EL (cell line): ENCODE results near the gene C1orf226.

Source experiments
- DNase-seq: peaks from one replicate; pipeline ENCODE4 v3.0.0-alpha.2; 2016

The C1orf226 gene

DNA sequence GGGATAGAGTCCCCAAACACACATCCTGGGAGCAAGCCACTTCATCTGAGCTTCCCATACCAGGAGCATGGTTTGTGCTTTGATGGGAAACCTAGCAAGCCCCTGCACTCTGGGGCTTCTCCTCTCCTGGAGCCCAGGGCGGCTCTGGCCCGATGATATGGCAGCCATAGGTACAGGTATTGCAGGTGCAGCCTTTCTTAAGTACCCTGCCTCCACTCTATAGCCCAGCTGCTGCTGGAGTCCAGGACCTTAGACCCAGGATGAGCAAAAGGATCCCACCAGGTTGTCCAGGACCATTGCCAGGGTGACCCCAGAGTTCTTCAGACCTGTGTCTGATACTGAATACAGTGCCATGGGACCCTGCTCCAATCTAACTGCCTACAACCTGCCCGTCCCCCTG lies 4.2 kb downstream of the C1orf226 start:
- no peak for DNase-seq

DNA sequence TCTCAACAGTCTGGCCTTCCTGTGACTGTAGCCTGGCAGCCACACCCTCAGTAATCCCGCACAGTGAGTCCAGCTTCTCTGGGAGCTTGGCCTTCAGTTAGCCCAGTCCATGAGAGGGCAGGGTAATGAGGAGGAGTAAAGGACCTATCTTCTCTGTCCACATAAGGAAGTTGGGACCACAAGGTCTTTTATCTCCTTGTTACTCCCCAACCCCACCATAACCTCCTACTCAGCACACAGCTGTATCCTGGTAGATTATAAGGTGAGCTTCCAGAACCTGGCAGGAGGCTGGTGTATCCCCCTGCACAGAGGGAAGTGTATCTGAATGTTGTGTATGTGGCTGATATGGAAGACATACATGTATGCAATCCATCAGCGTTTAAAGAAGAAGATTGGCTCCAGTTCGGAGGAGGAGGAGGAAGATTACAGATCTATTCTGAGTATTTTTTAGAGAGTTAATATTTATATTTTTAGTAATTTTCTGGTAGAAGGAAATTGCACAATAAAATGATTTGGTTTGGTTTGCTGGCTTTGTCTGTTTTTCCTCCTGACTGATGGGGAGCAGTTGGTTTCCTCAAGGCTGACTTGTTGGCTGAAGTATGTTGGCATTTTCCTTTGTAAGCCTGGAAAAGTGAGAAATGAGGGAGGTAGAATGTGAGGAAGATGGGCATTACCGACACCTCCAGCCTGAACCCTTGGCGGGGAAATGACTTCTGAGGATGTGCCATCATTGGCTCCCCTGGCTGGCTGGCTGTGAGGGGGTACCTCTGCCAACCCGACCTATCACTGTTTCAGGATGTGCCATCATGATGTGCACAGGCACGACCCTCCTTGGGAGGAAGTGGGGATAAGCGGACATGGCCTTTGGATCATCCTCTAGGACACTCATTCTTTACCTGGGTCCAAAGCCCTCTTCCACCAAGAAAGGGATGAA lies 5.0 kb downstream of the C1orf226 start:
- DNase-seq, result no peak

DNA sequence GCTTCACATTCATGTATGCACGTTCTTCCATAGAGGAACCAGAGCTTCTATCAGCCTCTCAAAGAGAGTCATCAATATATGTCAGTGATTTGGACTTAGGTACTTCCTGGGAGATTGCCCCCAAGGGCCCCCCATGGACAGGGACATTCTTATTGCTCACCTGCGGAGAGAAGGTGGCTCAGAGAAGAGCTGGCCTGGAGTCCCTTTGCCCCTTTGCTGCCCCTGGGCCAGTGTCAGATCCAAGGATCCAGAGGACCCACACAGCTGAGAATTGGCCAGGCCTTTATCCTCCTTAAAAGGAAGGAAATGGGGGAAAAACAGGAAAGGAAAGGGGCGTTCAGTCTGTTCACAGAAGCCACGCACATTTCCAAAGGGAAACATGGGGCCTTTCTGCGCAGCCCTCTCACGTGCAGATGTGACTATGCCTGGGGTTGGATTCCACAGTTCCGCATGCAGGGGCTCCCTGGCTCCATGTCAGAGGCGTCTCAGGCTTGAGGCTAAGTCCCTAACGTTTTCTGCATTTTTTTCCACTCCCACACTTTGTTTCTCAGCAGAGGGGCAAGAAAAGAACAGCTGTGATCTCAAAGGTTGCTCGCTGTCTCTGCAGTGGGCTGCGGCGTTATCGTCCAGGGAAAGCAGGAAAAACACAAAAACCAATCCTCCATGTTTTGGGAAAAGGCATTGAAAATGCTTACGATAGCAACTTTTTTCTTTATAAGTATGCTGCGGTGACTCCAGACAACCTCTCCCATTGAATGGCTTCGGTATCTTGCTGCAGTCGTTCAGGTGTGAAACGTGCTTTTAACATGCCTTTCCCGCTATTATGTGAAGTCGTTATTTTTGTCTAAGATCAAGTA lies 5.9 kb downstream of the C1orf226 start:
- no peak for DNase-seq

DNA sequence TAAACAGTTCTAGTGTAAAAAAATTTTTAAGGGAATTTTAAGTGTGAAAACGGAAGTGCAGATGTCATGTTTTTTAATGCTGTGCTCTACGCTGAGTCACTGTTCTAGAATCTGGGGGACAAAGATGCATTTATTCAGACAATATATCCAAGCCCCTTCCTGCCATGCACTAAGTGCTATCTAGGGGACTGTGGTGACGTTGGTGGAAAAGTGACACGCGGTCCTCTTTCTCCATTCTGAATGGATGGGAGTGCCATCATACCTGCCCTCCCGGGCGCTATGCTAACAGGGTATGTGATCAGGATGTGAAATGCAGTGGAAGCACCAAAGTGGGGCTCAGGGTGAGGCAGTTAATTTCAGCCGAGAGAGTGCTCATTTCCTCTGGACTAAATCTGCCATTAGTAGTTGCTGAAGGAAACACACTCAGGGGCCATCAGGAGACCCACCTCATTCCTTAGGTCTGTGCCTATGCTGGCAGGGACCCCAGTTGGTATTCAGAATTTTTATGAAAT lies 6.6 kb downstream of the C1orf226 start:
- DNase-seq, result no peak

DNA sequence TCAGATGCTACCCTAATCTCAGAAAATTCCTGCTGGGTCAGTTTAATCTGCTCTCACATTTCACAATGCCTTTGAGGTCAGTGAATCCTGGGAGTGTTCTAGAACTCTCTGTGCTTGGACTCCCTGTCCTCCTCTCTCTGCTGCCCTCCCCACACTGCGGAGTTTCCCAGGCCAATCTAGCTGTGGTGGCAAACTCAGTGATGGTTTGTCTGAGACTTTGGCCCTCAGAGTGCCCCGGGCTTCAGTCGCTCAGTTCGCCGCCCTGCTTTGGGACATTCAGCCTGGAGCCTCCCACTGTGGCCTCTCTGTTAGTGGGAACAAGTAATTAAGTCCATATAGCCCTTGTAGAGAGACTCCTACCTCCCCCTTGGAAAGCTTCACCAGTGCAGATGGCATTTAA lies 7.1 kb downstream of the C1orf226 start:
- no peak for DNase-seq

DNA sequence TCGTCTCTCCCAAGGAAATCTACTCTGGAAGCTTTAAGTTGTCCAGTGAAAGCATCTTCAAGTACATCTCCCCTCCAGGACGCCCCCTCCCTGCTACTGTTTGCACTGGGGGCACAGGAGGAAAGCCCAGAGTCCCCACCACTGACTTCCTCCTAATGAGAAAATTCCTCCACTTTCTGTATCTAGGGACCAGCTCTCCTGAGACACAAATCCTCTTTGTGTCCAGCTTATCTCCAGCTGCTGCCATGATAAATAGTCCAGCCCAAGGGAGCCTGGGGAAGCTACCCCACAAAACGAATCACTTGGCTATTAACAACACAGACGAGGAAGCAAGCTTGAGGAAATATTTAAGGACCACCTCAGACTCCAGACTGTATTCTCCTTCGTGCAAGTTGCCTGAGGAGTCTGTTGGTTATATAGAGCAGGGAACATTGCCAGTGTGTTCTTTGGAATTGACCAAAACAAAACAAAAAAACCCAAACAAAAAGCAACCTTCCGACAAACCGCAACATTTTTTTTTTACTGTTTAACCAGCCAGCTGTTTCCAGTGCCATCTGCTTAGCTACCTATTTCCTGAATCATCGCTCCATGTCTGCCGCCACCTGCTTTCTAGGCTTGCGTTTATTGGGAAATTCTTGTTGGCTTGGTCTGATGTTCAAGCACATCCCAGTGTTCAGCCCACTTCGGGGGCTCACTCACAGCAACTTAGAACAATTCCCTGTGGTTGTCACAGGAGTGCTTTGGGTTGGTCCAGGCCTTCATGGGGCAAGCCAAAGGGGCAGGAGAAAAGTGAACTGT lies 7.7 kb downstream of the C1orf226 start:
- peak; percentile 70 for DNase-seq

DNA sequence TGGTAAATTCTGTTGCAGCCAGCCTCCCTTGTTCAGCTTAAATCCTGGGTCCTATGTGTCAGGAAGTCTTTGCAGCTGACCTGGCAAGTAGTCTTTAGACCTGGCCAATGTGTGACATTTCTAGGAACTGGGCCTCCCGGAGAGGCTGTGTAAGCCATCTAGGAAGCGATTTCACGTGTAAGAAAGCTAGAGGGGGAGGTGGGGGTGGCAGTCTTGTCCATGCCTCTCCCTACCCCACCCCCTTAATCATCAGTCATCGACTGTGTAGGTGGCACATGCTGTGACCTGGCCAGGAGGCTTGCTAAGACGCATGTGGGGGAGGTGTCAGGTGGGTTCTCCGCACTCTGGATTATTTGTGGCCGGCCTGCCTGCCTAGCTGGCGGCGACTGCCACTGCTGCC lies 8.4 kb downstream of the C1orf226 start:
- DNase-seq, result no peak

DNA sequence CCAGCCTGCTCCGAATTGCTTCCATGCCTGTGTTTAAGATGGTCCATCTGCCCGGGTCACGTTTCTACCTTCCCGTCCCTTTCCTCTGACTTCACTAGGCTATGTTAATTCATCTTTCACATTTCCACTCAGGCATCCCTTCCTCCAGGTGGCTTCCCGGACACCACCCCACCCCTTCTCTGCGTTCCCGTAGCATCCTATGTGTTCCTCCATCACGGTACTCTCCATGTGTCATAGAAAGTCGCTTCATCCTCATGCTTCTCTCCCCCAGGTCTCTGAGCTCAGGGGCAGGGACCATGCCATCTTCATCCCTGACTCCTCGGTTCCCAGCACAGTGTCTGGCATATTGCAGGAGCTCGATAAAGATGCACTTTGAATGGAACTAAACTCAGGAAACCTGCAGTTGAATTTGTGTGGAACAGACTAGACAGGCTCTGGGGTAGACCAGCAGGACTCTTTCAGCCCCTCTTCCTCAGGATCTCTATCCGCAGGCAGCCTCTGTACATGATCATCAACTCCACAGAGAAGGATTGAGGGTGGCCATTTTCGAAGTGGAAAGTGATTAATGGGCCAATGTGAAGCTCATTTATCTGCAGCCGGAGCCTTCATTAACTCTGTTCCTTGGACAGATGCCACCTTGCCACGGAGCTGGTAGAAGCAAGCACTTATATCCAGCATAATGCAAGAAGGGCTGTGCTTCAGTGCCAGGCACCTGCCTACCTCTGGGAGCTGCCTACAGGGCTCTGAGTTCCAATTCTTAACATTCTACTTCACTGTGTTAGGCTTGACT lies 9.1 kb downstream of the C1orf226 start:
- DNase-seq, result no peak

DNA sequence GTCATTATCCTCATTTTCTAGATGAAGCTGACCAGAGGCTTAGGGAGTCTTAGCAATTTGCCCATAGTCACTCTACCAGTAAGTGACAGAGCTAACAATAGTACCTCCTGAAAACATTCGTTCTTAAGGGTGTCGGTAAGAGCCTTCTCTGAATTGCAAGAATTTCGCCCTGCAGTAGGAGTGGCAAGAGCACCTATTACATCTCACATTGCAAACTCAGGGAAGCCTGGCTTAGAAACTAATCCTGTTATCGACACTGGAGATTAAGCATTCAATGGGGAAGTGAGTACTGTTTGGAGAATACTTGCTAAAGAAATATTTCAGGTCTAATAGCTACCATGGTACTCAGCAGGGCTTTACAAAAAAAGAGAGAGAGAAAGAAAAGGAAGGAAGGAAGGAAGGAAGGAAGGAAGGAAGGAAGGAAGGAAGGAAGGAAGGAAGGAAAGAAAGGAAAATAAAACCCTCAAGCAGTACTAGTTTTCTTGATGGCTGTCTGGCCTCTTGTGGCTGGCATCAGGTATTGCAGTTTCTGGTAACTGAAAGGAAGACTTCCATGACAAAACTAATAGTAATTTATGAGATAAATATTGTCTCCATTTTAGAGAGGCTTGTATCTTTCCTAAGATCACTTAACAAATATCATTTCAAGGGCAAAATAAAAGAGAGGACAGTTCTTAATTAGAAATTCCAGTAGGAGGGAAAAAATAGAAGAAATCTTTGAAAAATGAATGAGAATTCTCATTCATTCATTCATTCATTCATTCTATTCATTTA lies 10.4 kb downstream of the C1orf226 start:
- DNase-seq, result peak; percentile 50

DNA sequence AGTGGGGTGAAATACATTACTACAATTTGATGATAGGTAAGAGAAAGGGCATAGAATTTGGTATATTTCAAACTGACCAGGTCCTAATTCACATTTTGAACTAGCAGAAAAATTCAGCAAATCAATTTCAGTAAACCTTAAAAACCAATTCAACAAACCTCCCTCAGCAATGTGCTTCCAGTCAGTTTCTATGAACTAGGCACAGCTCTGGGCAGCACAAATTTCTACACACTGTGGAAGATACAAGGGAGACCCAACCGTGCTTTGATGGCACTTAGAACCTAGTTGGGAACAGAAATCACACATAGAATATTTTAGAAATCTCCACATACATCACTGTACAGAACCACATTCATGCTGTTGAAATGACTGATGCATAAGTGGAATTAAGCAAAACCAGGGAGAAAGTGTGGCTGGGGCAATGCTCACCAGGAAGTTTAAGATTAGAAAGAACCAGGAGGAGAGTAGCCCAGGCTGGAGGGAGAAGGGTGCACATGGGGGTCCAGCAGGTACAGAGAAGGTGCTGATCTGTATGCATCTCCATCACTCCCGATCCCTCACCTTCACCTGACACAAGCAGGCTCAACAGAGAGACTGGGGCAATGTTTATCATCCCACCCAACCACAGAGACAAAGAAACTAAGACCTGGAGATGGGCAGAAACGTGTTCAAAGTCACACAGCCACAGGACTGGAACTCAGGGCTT lies 14.8 kb downstream of the C1orf226 start:
- DNase-seq, result no peak

DNA sequence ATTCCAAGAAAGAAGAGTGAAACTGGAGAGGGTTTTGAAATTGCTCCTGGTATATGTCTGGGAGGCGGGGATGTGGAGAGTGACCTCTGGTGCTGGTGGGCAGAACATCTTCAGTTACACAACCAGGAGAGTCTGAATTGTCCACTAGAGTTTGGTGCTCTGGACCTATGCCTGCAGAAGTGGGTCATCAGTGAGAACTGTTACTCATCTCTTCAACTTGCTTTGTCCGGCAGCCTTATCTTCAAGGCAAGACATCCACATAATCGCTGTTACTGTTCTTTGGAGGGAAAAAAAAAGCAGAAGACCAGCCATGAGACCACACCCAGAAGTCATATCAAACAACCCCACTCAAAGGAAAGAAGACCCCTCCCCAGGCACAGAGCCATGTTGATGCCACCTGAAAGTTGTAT lies 15.5 kb downstream of the C1orf226 start:
- peak; percentile 31 for DNase-seq

DNA sequence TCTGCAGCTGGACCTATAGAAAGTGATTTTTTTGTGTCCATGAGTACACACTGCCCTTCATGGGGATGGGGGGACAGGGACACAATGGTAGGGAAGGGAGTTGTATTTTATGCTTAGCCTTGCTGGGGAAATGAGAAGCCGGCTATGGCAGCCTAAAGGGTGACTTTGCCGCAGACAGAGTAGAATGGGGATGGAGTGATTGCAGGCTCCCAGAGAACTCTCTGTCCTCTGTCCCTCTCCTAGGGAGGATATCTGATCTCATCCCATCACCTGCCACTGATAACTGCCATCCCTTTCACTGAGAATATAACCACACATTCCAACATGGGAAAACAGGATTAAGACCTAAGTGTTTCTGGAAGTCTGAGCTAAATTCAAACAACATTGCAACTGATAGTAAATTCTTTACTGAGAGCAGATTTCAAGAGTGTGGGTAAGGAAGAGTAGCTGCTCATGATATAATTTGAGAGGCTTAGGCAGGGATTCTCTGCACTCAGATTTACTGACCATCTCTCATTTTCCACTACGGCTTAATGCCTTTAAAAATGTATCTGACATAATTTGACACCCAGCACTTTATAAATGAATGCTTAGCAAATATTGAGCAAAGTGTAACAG lies 16.5 kb downstream of the C1orf226 start:
- DNase-seq, result no peak

DNA sequence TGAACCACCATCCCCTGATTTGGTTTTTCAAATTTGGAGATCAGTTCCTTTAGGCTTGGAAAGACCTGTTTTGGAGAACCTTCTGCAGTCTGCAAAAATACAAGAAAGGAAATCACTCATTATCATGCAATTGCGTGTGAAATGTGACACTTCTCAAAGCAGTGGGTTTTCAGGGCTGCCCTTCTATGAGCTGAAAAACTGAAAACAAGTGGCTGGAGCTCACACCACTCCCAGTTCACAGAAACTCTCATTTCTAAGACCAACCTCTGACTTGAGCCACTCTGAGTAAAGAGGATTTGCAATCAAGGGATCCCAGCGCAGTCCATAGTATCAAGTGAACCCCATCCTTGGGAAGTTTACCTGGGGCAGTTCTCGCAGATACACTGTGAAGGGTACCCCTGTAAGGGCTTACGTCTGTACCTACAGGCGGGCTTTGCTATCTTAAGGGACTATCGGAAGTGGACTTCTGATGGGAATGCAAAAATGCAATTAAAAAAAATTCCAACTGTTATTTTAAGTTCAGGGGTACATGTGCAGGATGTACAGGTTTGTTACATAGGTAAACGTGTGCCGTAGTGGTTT lies 17.6 kb downstream of the C1orf226 start:
- no peak for DNase-seq

DNA sequence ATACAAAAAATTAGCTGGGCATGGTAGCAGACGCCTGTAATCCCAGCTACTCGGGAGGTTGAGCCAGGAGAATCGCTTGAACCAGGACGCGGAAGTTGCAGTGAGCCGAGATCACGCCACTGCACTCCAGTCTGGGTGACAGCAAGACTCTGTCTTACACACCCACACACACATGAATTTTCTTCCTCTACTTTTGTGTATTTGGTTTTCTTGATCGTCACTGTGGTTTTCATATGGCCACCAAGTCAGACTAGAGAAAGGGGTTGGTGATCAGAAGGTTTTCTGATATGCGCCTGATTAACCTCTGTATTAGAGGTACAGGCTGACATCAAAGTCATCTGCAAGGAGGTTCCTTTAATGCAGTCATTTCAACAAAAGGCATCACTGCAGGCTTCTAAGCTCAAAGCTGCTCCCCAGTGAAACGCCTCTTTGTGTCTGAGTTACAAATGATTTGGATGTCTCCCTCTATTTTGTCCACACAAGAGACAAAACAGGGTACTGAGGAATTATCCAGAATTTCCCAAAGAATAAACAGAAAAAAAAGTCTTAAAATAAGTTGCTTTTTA lies 19.3 kb downstream of the C1orf226 start:
- DNase-seq, result no peak

DNA sequence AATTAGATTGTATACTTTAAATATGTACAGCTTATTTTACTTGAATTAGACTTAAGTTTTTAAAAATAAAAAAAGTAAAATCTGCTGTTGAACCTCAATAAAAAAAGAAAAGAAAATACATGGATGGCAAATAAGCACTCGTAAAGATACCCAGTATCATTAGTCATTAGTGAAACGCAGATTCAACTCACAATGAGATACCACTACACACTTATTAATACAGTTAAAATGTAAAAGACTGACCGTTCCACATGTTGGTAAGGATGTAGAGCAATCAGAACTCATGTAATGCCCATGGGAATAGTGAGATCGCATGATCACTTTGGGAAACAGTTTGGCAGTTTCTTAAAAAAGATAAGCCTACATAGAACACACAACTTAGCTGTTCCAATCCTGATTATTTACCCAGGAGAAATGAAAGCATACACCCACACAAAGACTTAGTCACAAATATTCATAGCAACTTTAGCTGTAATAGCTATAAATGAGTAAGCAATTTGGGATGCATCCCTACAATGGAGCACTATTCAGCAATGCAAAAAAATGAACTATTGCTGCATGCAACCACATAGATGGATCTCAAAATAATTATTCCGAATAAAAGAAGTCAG lies 23.1 kb downstream of the C1orf226 start:
- peak; percentile 74 for DNase-seq

DNA sequence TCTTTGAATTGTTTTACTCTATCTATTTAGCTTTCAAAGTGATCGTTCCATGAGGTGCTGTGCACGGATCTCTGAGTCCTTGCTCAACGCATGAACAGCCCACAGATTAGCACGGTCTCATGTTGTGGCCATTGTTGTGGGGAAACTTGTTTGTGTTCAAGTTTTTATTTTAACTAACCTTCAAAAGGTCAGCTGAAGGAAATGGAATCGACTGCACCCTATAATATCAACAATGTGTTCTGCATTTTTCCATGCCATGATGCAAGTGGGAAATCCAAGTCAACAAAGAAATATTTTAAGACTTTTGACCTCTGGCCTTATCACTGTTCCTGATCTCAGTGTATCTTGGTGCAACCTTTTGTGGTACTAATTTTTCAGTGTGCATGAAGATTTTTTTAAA lies 24.3 kb downstream of the C1orf226 start:
- peak; percentile 55 for DNase-seq

DNA sequence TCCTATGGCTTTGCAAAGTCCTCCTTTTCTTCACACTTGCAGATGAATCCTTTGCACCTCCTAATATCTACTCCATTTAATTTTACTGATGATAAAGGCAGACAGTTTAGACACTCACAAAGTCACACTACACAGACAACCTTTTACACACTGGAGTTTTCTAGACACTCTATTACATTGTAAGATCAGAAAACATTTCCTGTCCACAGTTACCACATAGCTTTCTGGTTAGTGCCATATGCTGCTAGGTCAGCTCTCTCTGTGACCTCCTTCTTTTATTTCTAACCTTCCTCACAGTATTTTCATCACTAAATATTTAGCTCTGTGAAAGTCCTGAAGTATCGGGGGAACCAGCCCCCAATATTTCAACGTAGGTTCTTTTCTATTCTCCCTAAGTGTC lies 25.3 kb downstream of the C1orf226 start:
- peak; percentile 20 for DNase-seq

DNA sequence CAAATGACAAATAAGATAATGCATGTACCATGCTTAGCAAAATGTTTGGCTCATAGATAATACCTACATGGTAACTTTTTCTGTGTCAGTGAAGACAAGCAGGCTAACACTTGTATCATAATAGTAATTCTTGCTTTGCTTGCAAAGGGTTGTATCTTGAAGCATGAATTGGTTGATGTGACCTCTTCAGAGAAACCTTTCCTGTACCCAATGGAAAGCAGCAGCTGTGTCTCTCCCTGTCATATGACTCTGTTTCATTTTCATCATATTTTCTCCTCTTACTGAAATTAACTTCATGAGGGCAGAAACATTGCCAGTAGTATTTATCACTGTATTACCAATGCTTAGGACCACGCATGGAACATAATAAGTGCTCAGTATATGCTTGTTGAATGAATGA lies 26.0 kb downstream of the C1orf226 start:
- no peak for DNase-seq

DNA sequence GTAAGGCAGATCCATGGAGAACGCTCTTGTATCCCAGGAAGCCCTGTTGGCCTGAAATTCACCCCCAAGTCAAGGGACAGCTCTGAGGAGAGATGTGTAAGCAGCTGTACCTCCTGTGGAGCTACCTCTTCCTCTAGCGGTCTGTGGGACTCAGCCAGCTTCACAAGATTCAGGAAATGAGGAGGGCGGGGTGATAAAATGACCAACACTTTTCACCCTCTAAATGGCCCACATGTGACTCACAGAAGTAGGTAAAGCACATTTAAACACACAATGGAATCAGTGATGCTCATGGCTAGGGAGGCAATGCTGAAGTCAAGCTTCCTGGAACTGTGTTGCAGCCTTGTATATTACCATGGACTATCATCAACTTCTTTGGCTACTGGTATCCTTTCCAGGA lies 30.5 kb downstream of the C1orf226 start, which contains the start of gene SH2D1B:
Gene SH2D1B (minus strand): TSS at position 135 of the 400 bp plus-strand sequence. CDS start 120 bp downstream, at position 15.
- DNase-seq, result no peak
